ENCODE data around the gene TRABD2B. TPM values are rescaled to one million over a fixed set of nuclear protein-coding genes. Genes with fewer than 3 reads are reported as not detected.
A peak's percentile ranks its signal among the peaks of the same experiment; 100 is the strongest.

Gene TRABD2B
- total RNA-seq, 1 experiment from 2014 or later: 10.3 TPM

DNA sequence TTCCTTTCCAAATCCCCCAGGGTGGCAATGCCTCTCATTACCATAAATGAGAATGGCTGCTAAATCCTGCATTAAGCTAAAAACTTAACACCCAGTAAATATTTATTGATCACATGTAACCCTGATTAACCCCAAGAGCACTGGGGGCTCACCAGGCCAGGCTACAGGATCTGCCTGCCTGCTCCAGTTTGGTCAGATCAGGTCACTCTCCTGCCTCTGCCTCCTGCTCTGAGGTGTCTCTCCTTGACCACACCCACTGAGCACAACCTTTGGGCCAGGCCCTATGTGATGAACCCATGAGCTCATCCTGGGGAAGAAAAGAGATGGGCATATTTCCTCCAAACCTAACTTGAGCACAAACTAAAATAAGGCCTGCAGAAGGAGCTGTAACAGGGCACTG is 93.5 kb downstream of the TRABD2B start:
- ATAC-seq: peak; percentile 15; the same call in 1 of the 2 replicates
- H3K27ac Mint-ChIP-seq: no peak overlapping the region

GRCh38 chr1:47901001-47901575 is 96.1 kb downstream of the TRABD2B start:
- Mint-ChIP-seq H3K9me3 (no peaks in the 10 kb centered on the region), H3K36me3 (no peaks in the 10 kb centered on the region), H3K27me3 (ENCODE audit: low read depth) (peaks cover 38% of the 10 kb centered on the region), H3K27ac (no peak overlapping the region), H3K4me1 (peaks cover 71% of the 10 kb centered on the region), H3K4me3 (no peak overlapping the region)
- POLR2A ChIA-PET: no interaction called here
- DNase-seq (ENCODE audit: low spot score) (no peak), ATAC-seq (no peak)
- TF ChIP-seq, protein P1, sequence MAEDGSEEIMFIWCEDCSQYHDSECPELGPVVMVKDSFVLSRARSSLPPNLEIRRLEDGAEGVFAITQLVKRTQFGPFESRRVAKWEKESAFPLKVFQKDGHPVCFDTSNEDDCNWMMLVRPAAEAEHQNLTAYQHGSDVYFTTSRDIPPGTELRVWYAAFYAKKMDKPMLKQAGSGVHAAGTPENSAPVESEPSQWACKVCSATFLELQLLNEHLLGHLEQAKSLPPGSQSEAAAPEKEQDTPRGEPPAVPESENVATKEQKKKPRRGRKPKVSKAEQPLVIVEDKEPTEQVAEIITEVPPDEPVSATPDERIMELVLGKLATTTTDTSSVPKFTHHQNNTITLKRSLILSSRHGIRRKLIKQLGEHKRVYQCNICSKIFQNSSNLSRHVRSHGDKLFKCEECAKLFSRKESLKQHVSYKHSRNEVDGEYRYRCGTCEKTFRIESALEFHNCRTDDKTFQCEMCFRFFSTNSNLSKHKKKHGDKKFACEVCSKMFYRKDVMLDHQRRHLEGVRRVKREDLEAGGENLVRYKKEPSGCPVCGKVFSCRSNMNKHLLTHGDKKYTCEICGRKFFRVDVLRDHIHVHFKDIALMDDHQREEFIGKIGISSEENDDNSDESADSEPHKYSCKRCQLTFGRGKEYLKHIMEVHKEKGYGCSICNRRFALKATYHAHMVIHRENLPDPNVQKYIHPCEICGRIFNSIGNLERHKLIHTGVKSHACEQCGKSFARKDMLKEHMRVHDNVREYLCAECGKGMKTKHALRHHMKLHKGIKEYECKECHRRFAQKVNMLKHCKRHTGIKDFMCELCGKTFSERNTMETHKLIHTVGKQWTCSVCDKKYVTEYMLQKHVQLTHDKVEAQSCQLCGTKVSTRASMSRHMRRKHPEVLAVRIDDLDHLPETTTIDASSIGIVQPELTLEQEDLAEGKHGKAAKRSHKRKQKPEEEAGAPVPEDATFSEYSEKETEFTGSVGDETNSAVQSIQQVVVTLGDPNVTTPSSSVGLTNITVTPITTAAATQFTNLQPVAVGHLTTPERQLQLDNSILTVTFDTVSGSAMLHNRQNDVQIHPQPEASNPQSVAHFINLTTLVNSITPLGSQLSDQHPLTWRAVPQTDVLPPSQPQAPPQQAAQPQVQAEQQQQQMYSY (CRISPR knock-in tag; IDR thresholded peaks at IDR 0.05): no peak
- TF ChIP-seq ZNF138 (CRISPR knock-in tag; conservative IDR thresholded peaks at IDR 0.05) (no peak), ZNF423 (CRISPR knock-in tag; IDR thresholded peaks at IDR 0.05) (0 out of 2 replicates have a peak, but pooled peaks have one; percentile 27), HMGA2 (CRISPR knock-in tag; IDR thresholded peaks at IDR 0.05) (no peak)
- TF ChIP-seq, protein P2, sequence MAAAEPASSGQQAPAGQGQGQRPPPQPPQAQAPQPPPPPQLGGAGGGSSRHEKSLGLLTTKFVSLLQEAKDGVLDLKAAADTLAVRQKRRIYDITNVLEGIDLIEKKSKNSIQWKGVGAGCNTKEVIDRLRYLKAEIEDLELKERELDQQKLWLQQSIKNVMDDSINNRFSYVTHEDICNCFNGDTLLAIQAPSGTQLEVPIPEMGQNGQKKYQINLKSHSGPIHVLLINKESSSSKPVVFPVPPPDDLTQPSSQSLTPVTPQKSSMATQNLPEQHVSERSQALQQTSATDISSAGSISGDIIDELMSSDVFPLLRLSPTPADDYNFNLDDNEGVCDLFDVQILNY (CRISPR knock-in tag; IDR thresholded peaks at IDR 0.05): no peak
- TF ChIP-seq, protein P3, sequence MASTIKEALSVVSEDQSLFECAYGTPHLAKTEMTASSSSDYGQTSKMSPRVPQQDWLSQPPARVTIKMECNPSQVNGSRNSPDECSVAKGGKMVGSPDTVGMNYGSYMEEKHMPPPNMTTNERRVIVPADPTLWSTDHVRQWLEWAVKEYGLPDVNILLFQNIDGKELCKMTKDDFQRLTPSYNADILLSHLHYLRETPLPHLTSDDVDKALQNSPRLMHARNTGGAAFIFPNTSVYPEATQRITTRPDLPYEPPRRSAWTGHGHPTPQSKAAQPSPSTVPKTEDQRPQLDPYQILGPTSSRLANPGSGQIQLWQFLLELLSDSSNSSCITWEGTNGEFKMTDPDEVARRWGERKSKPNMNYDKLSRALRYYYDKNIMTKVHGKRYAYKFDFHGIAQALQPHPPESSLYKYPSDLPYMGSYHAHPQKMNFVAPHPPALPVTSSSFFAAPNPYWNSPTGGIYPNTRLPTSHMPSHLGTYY (CRISPR knock-in tag; IDR thresholded peaks at IDR 0.05): no peak
- CTCF ChIA-PET: no interaction called here

More for the DNA sequence above, 93.5 kb downstream of the TRABD2B start:
- Mint-ChIP-seq H3K4me3 (no peak overlapping the region), H3K9me3 (no peaks in the 10 kb centered on the region), H3K4me1 (peaks cover 47% of the 10 kb centered on the region), H3K36me3 (no peaks in the 10 kb centered on the region), H3K27me3 (ENCODE audit: low read depth) (peaks cover 24% of the 10 kb centered on the region)
- no peak for DNase-seq (ENCODE audit: low spot score)
- TF ChIP-seq HMGA2 (CRISPR knock-in tag; IDR thresholded peaks at IDR 0.05) (no peak), ZNF121 (CRISPR knock-in tag; IDR thresholded peaks at IDR 0.05) (no peak), STAT6 (CRISPR knock-in tag; conservative IDR thresholded peaks at IDR 0.05; ENCODE audit: low read depth) (no peak), SOX15 (CRISPR knock-in tag; IDR thresholded peaks at IDR 0.05) (no peak), GABPB1 (CRISPR knock-in tag; IDR thresholded peaks at IDR 0.05) (no peak)
- ChIA-PET POLR2A (interaction anchor here (0.6 kb wide), 1 partner anchor 360 kb away, joined by 4 read pairs; no protein-coding TSS in a partner anchor), CTCF (interaction anchor here (0.9 kb wide), 1 partner anchor 94 kb away, joined by 3 read pairs; the partner anchor contains the start of gene TRABD2B)

GRCh38 chr1:47898133-47898845 is 98.9 kb downstream of the TRABD2B start:
- TF ChIP-seq MAX (CRISPR knock-in tag; IDR thresholded peaks at IDR 0.05): no peak
- TF ChIP-seq ETV6 (CRISPR knock-in tag; IDR thresholded peaks at IDR 0.05): peak; percentile 66; the same call in 1 of the 2 replicates
- 0 out of 2 replicates have a peak, but pooled peaks have one; percentile 11 for TF ChIP-seq TEAD1 (CRISPR knock-in tag; IDR thresholded peaks at IDR 0.05)
- DNase-seq (ENCODE audit: low spot score) (peak; percentile 42), ATAC-seq (peak; percentile 87)
- peaks cover 38% of the 10 kb centered on the region for H3K27me3 Mint-ChIP-seq (ENCODE audit: low read depth)
- no peaks in the 10 kb centered on the region for H3K36me3 Mint-ChIP-seq
- H3K9me3 Mint-ChIP-seq: no peaks in the 10 kb centered on the region
- H3K27ac Mint-ChIP-seq: peak overlapping the region; percentile 94
- CTCF ChIA-PET: no interaction called here
- POLR2A ChIA-PET: no interaction called here
- no peak overlapping the region for H3K4me3 Mint-ChIP-seq
- peaks cover 85% of the 10 kb centered on the region for H3K4me1 Mint-ChIP-seq

Measured in WTC11 (cell line).